Frontal cortex (tissue), 4 donors: ENCODE data around the gene WFDC9. TPM values are rescaled to one million over a fixed set of nuclear protein-coding genes. Genes with fewer than 3 reads are reported as not detected.
"Not testable (repeated sequence)": the region's sequence is repeated elsewhere in the genome, so short reads cannot be mapped to it uniquely, and the experiment has no call there.

Experiments
- DNase-seq, 2 donors: peaks; one replicate each; pipeline ENCODE4 v3.0.0; 2012; ENCODE audit warnings: low spot score in 2 of 2
- FAIRE-seq: peaks from 2 replicates; lab custom pipeline; 2012; peaks lifted over from hg19 to GRCh38; lab: Jason Lieb, UNC
- total RNA-seq: library from RNA; depleted of rRNA; stranded (reverse); fragments of >200 nt; gene quantifications from one replicate; pipeline ENCODE4 v1.2.3, GENCODE V29; 2014
- donor health status: control.
- donor health status: control.
- donor health status: control.

The WFDC9 gene
- total RNA-seq = not detected

- DNase-seq (no peak), FAIRE-seq (no peak)
These were observed at the start of gene WFDC9 for GRCh38 chr20:45631184-45631583. TSS of gene WFDC9 (minus strand) at chr20:45631284. CDS start at chr20:45610181, 21,103 bp downstream.

DNA sequence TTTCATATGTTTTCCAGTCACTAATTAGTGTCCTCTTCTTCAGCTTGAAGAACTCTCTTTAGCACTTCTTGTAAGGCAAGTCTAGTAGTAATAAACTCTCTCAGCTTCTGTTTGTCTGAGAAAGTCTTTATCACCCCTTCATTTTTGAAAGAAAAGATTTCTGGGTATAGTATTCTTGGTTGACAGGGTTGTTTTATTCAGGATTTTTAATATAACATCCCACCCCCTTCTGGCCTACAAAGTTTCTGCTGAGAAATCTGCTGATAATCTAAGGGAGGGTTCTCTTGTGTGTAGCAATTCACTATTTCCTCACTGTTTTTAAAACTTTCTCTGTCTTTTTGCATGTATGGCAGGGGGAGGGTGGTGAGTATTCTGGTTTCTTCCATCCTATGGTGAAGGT, 48.6 kb upstream of the WFDC9 start:
- DNase-seq (no peak), FAIRE-seq (no peak)

GRCh38 chr20:45672765-45673164, 41.7 kb upstream of the WFDC9 start:
- FAIRE-seq (no peak), DNase-seq (no peak)

DNA sequence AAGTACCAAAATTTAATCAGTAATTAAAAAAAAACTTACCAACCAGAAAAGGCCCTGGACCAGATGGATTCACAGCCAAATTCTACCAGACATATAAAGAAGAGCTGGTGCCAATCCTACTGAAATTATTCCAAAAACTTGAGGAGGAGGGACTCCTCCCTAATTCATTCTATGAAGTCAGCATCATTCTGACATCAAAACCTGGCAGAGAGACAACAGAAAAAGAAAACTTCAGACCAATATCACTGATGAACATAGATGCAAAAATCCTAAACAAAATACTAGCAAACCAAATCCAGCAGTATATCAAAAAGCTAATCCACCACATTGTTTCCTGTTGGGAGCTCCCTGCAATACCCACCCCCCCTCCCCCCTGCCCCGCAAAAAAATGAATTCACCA, 39.1 kb upstream of the WFDC9 start, which contains the start of gene WFDC11:
TSS of gene WFDC11 (minus strand) at position 101 of the 400 bp plus-strand sequence. CDS start 19,639 bp downstream, outside the sequence.
- FAIRE-seq = no peak

DNA sequence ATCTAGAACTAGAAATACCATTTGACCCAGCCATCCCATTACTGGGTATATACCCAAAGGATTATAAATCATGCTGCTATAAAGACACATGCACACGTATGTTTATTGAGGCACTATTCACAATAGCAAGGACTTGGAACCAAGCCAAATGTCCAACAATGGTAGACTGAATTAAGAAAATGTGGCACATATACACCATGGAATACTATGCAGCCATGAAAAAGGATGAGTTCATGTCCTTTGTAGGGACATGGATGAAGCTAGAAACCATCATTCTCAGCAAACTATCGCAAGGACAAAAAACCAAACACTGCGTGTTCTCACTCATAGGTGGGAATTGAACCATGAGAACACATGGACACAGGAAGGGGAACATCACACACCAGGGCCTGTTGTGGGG, 26.0 kb upstream of the WFDC9 start:
- not testable (repeated sequence) for DNase-seq, FAIRE-seq

More for the DNA sequence above, 39.1 kb upstream of the WFDC9 start, which contains the start of gene WFDC11:
- no peak for DNase-seq

DNA sequence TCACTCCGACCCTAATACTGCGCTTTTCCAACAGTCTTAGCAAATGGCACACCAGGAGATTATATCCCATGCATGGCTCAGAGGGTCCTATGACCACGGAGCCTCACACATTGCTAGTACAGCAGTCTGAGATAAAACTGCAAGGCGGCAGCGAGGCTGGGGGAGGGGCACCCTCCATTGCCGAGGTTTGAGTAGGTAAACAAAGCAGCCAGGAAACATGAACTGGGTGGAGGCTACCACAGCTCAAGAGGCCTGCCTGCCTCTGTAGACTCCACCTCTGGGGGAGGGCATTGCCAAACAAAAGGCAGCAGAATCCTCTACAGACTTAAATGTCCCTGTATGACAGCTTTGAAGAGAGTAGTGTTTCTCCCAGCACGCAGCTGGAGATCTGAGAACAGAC, 20.6 kb upstream of the WFDC9 start:
- not testable (repeated sequence) for DNase-seq, FAIRE-seq

- DNase-seq = no peak
- no peak for FAIRE-seq
These were observed 18.3 kb upstream of the WFDC9 start for GRCh38 chr20:45649312-45649863.

DNA sequence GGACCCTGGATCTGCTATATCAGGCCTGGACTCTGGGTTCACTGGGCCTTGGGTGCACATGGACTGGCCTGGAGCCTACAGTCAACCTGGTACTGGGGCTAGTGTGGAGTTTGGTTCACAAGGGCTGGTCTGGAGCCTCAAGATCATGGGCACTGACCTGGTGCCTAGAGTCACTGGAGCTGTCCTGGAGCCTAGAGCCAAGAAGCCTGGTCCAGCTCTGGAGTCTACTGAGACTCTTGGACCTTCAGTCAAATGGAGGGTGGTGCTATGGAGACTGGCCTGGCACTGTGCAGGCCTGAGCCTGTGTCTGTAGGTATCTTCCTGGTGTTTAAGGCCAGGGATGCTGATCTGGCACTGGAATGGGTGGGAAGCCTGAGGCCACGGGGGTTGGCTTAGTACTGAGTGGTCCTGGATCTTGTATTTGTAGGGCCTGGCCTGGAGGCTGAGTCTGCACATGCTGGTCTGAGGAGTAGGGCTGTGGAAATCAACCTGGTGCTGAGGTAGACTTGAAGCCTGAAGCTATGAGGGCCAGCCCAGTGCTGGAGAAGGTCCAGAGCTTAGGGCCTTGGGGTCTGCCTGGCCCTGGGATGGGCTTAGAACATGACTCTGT, 16.5 kb upstream of the WFDC9 start:
- DNase-seq (no peak), FAIRE-seq (no peak)

DNA sequence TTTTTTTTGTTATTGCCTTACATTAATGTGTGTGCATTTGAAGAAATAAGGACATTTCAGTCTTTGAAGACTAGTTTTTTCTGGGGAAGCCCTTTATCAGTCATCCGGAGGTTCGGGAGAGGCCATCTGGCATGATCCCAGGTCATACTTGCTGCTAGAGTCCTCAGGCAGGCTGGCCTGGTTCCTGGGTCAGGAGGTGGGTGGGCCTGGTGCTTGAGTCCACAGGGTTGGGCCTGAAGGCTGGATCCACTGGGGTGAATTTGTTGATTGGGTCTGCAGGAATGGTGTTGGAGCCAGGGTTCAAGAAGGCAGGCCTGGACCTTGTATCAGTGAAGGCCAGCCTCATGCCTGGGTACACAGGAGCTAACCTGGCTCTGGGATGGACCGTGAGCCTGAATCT, 15.8 kb upstream of the WFDC9 start:
- FAIRE-seq = no peak
- DNase-seq = no peak

- not testable (repeated sequence) for FAIRE-seq, DNase-seq
These were observed 14.8 kb upstream of the WFDC9 start for GRCh38 chr20:45645869-45646268.

DNA sequence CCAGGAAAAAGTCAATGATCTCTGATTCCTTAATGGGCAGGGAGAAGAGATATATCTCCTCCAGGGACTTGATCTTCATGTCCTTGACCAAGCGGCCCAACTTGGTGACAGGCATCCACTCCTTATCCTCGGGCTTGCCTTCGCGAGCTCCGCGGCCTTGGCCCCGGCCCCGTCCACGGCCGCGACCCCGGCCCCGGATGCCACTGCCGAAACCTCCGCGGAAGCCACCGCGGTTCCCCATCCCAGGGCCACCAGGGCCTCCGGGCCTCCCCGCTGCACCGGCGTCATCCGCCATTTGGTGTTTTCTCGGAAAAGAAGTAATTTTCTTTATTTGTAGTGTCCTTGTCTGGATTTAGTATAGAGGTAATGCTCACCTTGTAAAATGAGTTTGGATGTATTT, 10.0 kb upstream of the WFDC9 start:
- not testable (repeated sequence) for DNase-seq, FAIRE-seq

DNA sequence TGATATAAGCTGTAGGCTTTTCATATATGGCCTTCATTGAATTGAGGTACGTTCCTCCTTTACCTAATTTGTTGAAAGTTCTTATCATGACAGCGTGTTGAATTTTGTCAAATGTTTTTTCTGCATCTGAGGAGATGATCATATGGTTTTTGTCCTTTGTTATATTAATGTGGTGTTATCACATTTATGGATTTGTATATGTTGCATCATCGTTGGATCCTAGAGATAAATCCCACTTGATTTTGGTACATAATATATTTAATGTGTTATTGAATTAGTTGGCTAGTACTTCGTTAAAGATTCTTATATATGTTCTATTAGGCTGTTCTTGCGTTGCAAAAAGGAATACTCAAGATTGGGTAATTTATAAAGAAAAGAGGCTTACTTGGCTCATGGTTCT, 8.6 kb upstream of the WFDC9 start:
- DNase-seq (no peak), FAIRE-seq (no peak)

GRCh38 chr20:45636513-45636912, 5.4 kb upstream of the WFDC9 start:
- no peak for DNase-seq
- FAIRE-seq = no peak

DNA sequence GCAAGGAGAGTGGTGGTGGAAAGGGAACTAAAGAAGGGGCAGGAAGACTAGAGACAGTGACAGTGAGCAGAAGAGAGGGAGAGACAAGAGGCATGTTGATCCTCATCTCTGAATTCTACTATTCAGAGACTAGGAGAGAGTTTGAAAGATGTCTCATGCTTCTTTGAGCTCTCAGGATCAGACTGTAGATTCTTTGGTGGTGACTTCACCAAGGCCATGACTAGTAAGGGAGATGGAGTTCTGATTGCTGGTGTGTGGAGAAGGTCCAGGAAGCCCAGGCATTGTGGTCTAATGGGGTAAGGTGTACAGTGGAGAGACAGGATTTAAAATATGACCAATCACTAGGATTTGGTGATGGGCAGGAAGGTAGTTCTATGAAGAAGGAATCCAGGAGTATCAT, 713 bp downstream of the WFDC9 start:
- no peak for DNase-seq
- no peak for FAIRE-seq

GRCh38 chr20:45629496-45630100, 1.5 kb downstream of the WFDC9 start, which contains the start of gene WFDC10A:
TSS of gene WFDC10A (plus strand) at chr20:45629739. CDS start at chr20:45629814, 75 bp downstream.
- FAIRE-seq = no peak
- no peak for DNase-seq

- DNase-seq (no peak), FAIRE-seq (no peak)
These were observed 4.5 kb downstream of the WFDC9 start for GRCh38 chr20:45626540-45626939.

- DNase-seq = no peak
- FAIRE-seq = no peak
These were observed 9.5 kb downstream of the WFDC9 start for GRCh38 chr20:45621593-45621992.

GRCh38 chr20:45617591-45617990, 13.5 kb downstream of the WFDC9 start:
- DNase-seq (no peak), FAIRE-seq (no peak)

GRCh38 chr20:45612314-45612713, 18.8 kb downstream of the WFDC9 start:
- DNase-seq (no peak), FAIRE-seq (no peak)

GRCh38 chr20:45611054-45611453, 20.0 kb downstream of the WFDC9 start:
- no peak for FAIRE-seq
- DNase-seq = no peak

GRCh38 chr20:45607810-45608209, 23.3 kb downstream of the WFDC9 start:
- FAIRE-seq (no peak), DNase-seq (no peak)
